COR-L47 (cell line): ENCODE results near the gene PEAK1.

Source experiments
- DNase-seq: peaks from one replicate; lab custom pipeline; 2025; lab: John Stamatoyannopoulos, UW

Gene PEAK1

DNA sequence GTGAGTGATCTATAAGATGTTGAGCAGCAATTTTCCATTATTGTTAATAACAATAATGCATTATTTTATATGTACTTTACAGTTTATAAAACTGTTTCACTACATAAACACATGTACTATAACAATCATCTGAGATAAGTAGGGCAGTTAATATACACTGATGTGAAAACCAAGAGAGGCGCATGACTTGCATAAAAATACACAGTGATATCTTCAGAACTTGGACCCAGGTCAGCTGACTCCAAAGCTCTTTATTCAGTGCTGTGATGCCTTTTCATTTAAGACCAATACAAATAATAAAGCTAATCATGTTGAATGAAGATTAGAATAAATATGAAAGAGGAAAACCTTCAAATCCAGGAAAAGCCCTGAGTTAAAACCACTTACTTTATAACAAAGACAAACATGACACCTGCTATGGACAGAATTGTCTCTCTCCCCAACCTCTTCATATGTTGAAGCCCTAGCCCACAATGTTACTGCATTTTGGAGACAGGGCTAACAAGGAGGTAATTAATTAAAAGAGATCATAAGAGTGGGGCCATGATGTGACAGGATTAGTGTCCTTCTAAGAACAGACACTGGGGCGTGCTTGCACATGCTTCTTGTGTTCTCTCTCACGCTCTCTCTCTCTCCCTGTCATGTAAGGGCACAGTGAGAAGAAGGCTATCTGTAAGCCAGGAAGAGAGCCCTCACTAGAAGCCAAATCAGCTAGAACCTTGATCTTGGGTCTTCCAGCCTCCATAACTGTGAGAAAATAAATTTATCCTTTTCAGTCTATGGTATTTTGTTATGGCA, 293.2 kb downstream of the PEAK1 start:
- no peak for DNase-seq

DNA sequence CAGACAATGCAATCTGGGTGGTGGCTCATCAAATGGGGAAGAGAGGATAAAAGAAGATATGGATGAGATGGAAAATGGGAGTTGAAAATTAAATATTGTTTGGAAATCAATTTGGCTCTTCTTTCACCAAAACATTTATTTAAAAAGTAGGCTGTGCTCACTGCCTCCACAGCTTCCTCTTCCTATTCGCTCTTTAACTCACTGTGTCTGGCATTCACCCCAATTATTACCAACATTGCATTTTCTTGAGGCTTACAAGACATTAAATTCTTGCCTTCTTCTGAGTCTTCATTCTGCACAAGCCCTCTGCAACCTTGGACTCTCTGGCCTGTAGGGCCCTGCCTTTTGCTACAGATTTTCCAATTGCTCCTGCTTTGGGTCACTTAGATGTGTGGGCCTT, 296.1 kb downstream of the PEAK1 start:
- no peak for DNase-seq

DNA sequence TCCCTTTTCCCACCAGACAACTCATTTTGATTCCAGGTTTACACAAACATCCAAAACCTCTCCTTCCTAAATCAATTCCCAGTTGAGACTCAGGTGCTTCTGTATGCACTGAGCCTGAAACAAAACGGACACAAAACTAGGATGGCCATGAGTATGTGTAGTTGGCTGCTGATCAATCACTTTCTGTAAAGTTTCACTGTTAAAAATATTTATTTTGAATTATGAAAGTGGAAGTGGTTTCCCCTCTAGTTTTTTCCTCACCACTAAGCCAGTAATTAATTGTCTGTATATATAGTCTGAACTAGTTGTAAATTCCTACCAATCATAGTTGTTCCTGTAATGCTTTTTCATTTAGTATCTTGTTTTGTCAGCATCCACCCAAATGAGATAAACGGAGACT, 297.3 kb downstream of the PEAK1 start:
- no peak for DNase-seq

DNA sequence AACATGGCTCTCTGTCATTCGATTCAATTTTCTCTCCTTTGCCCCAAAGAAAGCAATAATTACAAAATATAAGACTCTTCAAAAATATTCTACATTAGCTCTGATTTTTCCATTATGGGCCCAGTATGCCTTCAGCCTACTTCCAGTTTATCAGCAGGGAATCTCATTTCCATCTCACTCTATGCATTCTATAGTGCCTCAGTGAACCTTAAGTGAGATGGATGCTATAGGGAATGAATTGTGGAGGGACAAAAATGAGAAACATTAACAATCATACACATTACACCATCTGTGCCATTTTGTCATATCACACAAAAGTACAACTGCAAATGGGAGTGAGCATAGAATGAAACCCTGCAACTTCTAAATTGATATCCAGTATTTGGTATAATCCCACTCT, 298.3 kb downstream of the PEAK1 start:
- no peak for DNase-seq

DNA sequence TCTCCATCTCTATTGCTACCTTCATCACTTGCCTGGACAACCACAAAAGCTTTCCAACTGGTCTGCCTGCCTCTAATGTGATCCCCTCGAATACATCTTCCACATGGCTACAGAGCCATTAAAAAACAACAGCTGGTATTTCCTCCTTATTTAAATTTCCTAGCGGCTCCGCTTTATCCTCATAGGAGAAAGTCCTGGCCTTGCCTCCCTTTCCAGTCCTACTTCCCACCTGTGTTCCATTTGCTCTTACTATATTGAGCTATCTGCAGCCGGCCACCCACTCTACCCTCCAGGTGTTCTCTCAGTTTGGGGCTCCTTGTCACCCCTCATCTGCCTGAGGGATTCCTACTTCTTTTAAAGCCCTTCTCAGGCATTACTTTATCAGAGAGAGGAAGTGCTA, 299.3 kb downstream of the PEAK1 start:
- DNase-seq: no peak

DNA sequence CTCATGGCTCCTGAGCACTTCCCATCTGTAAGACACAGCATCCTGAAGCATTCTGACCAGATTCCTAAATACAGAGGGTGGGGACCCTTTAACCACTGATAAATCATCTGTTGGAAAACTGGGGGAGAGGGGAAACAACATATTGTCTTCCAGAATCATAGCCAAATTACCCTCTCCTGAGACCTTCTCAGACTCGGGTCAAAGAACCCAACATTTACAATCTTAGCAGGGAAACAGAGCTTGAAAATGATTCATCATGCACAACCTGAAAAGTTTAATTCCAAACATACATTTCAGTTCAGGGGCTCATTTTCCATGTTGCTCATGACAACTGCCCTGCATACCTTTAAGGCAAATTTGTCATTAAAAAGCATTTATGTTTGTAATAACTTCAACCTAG, 300.5 kb downstream of the PEAK1 start:
- DNase-seq: no peak

DNA sequence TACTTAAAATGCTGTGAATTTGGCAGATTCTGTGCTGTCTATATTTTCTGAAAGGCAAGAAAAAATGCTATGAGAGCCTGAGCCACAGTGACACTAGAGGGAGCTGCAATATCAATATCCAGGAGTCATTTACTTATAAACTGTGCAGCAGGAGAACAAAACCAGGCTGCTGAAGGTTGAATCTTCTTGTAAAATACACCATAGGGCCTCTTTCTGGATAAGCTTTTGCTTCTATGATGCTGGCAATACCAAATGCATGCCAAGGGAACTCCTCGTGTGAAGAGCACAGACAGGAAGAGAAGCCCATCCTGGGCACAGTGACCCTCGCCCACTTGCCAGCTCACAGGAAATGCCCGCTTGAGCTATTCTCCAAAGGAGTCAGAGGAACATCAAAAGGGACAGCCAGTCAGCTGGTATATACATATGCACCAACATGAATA, 301.0 kb downstream of the PEAK1 start:
- peak; percentile 64 for DNase-seq

DNA sequence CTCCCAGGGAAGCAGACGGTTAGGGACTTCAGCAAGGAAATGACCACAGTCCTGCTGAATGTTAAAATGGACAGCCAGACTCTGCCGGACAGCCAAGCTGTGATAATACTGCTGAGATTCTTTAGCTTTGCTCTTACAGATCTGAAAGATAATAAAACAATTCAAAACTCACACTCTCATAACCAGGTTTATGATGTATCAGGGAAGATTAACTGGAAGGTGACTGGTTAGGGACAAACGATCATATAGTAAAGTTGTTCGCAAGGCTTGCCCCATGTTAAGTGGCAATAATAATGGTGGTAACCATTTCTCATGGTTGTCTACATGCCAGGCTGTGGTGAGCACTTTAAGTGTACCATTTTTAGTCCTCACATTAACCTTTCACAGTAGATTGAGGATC, 304.7 kb downstream of the PEAK1 start:
- no peak for DNase-seq

DNA sequence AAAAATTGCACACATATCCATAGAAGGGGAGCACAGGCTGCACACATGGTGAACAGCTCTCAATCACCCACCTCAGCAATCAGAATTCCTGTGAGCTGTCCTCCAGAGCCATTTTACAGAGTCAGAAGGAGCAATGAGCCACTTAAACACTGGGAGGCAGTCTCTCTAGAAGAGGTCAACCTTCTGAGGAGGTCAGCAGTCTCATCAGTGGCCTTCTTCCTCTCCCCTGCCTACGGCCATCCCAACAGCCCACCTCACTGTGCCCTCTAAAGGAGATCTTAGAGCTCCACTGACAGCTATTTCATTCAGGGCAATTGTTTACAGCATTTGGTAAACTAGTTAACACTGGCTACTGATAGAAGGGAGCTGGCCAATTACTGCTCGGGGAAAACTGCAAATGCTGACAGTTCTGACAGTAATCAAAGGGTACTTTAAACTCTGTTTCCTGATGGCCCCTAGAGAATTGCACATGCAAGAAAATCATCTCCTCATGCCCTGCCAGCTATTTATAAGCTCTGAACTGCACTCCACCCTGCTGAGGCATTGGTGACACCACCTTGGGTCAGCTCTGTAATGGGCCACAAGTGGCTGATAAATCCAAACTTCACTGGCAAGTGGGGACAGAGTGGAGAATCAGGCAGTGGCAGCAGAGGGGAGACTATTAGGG, 306.9 kb downstream of the PEAK1 start:
- DNase-seq: no peak

DNA sequence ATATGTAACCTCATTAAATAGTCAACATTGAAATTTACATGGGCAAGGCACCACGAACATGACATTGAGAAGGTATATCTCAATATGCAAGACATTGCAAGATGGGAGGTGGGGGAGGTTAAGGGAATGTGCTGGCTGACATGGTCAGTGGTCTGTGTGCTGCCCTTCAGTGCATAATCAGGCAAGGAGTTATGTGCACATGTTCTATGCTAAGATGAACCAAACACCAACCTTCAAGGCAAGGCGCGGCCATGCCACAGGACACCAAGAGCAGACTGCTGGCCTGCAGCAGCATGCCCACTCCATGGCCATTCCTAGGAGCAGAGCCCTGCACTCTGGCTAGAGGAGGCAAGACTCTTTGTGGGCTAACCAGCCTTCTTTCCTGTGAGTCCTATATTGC, 308.1 kb downstream of the PEAK1 start:
- no peak for DNase-seq

DNA sequence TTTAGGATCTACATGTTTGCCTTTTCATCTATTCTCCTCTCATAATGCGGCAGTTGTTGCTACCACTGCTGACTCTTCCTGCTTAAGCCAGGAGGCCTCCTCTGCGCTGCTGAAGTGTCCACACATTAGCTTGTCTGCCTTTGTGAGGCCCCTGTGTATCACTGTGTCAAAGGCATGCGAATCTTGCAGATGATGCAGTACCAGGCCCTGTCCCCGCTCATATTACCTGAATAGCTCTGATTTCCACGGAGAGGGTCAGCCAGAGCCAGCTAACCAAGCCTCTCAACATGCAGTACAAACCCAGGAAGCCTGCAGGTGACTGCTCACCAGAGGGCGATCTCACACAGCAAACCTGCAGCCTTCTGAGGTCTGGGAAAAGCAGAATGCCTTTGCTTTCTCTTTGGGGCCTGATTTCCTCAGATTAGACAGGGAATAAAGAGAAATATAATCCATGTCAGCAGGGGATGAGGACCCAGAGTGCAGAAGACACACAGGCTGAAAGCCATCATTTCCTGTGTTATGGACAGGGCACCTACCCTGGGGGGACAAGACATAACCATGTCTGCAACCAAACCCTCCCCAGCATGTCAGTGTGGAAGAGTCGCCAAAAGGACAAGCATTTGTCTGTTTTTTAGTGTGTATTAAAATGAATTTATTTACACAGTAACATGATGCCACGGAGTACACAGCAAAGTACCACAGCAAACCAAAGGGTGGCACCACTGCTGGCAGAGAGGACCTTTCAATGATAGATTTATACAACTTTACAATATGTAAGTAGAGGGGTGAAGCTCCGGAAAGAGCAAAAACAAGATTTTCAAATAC, 312.2 kb downstream of the PEAK1 start:
- DNase-seq: peak; percentile 48

DNA sequence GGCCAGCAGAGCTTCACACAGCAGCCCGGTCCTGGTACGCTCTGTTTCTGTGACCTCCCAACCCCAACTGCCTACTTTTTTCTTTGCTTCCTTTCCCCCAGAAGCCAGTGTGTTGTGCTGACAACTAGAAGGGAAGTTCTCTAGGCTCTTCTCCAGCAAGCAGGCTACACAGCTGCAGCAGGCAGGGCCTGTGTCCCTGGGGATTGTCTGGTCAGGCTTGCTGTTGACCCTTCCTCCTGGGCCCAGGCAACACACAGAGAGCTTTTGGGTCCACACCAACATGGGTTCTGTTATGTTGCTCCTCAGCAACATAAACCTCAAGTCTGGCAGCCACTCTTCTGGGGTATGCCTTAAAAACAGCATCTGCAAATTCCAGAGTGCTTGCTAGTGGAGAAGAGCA, 312.8 kb downstream of the PEAK1 start:
- no peak for DNase-seq

DNA sequence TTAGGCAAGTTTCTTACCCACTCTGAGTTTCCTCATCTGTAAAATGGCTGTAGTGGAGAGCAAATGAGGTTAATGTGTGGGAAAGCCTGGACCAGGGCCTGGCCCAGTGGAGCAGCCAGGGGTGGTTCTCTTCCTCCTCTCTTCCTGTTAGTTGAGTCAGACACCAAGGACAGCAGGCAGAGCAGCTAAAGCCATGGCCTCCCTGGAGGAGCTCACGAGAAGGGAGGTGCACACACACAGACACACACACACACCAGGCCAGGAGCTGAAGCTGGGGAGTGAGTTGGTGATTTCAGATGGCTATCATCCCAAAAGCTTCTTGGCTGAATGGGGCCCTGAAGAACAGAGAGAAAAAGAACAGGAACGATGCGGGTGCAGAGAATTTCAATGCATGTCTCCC, 315.7 kb downstream of the PEAK1 start:
- no peak for DNase-seq

DNA sequence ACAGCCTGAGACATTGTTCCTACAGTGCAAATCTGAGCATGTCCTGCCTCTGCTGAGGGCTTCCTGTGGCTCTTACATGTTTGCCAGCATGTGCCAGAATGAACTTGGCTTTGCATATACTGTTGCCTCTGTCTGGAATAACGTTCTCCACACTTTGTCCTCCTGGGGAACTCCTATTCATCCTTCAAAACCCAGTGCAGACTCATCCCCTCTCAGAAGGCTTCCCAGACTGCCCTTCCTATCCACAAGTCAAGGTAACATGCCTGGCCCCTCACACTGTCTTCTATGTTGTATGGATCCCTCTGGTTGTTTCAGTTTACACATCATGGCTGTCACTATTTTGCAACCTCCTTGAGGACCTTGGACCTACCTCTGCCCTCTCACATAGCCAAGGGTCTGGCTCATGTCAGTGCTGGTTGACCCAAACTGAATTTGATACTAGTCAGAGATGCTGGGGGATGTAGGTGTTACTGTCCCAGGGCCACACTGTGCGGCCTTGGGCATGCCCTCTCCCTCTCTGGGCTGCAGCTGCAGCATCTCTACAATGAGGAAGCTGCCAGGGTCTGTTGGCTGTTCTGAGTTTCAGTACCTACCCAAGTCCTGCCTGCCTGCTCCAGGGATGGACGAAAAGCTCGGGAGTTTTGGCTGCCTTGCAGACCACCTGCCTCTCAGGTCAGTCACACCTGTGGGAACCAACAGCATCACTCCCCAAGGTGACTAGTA, 320.0 kb downstream of the PEAK1 start:
- DNase-seq: no peak

DNA sequence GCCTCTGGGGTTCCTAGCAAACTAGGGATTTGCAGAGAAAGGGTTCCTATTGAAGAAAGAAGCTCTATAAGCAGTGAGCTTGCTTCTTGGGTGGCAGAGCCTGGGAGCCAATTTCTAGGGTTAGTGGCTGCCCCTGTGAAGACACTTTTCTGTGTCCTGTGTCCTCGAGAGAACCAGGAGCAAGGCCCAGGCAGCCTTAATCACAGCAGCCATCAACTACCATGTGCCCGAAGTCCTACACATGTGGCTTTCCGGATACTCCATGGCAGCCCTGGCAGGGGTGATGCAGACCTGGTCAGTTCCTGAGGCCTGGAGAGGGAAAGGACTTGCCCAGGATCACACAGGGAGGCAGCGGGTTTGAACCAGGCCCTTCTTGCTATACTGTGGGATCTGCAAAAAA, 321.3 kb downstream of the PEAK1 start:
- DNase-seq: no peak

DNA sequence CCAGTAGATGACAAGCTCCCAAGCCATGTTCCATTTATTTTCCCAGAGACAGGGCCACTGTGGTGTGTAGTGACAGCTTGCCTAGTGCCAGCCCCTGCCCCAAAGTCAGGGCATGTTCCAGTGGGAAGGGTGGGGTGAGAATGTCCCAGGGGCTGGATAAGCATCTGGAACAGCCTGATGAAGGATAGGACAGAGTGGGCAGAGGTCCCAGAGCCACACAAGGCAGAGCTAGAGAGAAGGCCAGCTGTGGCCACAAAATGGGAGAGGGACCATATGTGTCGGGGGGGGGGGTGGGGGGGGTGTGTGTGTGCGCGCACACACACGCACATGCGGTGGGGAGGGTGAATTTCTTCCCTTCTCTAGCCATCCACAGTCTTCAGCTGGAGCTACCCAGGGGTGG, 322.0 kb downstream of the PEAK1 start:
- no peak for DNase-seq

DNA sequence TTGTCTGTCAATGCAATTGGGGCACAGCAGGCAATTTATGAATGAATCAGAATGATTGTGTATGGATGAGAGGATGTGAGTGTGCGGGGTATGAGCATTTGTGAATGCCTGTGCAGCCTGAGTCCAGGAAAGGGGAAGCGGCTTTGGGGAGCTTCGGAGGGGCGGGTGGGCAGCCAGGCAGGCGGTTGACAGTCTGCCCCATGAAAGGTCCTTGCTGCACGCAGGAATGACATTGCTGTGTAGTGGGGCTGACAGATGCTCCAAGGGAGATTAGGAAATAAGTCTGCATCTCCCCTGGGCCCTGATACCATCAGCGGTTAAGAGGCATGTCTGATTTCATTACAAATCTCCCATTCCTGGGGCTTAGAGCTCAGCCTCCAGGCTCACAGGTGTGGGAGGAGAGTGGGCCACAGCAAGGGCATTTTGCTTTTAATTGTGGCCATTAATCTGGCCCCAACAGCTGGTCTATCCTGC, 322.6 kb downstream of the PEAK1 start:
- DNase-seq: no peak

DNA sequence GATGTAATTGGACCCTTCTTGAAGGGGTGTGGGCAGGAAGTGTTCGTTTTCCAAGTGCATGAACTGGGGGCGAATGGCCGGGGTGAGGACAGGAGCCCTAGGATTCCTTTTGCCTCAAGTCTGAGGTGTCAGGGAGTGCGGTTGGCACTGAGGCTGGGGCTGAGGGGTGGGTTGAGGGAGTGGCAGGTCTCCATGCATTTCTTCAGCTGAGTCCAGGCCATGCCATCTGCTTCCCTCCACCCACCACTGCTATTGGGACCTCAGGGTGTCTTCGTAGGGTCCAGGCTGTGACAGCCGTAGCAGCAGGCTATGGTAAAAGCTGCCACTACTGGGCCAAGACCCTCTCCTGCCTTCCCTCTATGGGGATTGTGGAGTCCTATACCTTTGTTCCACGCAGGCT, 323.4 kb downstream of the PEAK1 start:
- no peak for DNase-seq

DNA sequence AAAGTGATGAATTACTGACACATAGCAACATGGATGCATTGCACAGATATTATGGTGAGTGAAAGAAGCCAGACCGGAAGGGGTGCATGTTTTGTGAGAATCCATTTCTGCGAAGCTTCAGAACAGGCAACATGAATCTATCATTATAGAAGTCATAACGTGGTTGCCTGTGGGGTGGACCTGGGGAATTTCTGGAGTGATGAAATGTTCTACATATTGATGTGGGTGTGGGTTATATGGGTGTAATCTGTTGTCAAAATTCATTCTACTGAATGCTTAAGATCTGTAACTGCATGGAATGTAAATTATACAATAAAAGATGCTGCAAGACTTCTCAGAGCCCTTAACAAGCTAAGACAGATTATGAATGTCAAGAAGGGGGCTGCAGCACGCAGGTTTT, 323.8 kb downstream of the PEAK1 start:
- DNase-seq: no peak

DNA sequence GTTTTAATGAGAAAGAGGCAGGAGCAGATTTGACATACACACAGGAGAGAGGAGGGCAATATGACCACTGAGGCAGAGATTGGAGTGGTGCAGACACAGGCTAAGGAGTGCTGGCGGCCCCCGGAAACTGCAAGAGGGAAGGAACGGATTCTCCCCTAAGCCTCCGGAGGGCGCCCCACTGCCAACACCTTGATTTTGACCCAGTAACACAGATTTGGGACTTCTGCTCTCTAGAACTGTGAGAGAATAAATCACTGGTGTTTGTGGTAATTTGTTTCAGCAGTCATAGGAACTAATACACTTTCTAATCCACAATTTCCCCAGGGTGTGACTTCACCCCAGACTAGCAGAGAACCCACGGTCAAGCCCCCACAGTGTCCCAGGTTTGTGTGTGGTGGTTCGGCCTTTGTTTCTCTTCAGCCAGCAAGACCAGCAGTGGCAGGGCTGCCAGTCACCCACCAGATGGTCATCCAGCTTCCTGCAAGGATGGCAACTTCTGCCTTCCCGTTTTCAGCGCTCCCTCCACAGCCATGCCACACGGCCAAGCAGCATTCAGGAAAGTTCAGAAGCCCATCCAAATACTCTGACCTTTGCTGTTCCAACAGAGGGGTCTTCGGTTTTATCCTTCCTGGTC, 325.4 kb downstream of the PEAK1 start:
- DNase-seq: no peak

DNA sequence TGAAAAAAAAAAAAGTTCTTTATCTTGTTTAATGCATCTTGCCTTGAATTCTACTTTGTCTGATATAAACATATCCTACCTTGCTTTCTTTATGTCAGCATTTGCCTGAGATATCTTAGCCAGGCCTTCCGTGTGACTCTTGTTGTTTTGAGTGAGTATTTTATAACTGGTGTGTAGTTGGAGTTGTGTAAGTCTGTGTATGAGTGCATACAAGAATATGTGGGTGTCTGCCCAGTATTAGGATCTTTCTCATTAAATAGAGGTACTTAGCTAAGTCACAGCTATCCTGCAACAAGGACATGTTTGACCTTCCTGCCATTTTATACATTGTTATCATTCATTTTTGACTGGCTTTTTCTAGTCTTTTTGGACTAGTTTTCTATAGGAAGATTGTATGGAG, 326.5 kb downstream of the PEAK1 start:
- no peak for DNase-seq

DNA sequence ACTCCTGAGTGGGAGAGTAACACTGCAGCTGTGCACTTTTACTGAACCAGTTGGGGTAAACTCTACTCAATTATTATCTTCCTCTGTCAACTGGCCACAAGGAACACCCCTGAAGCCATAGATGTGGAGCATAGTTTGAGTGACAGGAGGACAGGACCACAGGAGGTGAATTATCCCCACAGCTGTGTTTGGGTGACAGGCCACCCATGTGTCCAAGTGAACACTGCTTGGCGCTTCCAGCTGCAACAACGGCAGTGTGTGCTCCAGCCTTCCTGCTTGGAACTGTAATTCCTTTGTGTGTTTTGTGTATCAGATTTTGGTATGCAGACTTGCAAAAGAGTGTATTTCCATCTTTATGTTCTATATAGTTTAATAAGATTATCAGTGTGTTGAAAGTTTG, 328.8 kb downstream of the PEAK1 start:
- no peak for DNase-seq
